Measurements from ENCODE around the gene TTC28. TPM values are rescaled to one million over a fixed set of nuclear protein-coding genes. Genes with fewer than 3 reads are reported as not detected.

Gene TTC28
- polyA plus RNA-seq, 1 donor from 2014 or later, result 14.8 TPM

DNA sequence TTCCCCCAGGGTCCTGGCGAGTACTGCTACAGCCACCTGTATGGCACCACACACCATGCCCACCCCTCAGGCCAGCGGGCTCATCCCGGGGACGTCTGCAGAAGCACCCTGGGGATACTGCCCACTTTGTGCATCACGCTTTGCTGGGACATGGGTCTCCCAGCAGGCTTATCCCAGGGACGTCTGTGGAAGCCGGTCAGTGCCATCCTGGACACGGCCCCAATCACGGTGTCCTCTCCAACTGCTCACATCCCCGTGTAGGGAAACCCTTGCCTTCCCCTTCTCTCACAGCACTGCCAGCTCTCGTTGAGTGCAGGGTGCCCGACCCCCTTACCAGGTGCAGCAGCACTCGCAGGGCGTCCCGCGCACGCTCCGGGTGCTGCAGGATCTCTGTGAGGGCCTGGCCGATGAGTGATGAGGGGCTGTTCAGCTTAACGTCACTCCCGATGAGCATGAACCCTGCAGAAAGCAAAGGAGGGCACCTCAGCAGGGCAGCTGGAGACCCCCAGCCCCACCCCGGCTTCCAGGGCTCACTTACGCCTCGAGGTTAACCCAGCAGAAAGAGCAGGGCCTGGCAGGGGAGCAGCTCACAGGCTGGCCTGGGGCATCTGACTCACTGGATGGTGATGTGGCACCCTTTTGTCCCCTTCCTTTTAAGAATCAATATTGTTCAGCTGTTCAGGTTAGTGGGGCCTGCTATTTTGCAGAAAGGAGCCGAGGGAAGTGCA is 683.7 kb downstream of the TTC28 start:
- H3K27ac ChIP-seq (ENCODE audit: low read length), result no peak overlapping the region
- no peak overlapping the region for H3K9ac ChIP-seq (ENCODE audit: low read length)
- TF ChIP-seq, protein P1, sequence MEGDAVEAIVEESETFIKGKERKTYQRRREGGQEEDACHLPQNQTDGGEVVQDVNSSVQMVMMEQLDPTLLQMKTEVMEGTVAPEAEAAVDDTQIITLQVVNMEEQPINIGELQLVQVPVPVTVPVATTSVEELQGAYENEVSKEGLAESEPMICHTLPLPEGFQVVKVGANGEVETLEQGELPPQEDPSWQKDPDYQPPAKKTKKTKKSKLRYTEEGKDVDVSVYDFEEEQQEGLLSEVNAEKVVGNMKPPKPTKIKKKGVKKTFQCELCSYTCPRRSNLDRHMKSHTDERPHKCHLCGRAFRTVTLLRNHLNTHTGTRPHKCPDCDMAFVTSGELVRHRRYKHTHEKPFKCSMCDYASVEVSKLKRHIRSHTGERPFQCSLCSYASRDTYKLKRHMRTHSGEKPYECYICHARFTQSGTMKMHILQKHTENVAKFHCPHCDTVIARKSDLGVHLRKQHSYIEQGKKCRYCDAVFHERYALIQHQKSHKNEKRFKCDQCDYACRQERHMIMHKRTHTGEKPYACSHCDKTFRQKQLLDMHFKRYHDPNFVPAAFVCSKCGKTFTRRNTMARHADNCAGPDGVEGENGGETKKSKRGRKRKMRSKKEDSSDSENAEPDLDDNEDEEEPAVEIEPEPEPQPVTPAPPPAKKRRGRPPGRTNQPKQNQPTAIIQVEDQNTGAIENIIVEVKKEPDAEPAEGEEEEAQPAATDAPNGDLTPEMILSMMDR (IDR thresholded peaks at IDR 0.05; ENCODE audit: poor library complexity, severe bottlenecking), result no peak
- TF ChIP-seq MXI1 (conservative IDR thresholded peaks at IDR 0.05; ENCODE audit: poor library complexity, severe bottlenecking) (no peak), RAD21 (conservative IDR thresholded peaks at IDR 0.05) (no peak)
- H2AFZ ChIP-seq (ENCODE audit: low read depth, low read length), result no peak overlapping the region
- H3K79me2 ChIP-seq (replicated peaks; ENCODE audit: insufficient read depth, low read length), result no peaks in the 10 kb centered on the region
- H4K20me1 ChIP-seq (ENCODE audit: insufficient read depth), result no peaks in the 10 kb centered on the region
- H3K4me2 ChIP-seq (ENCODE audit: low read length), result no peak overlapping the region
- no peaks in the 10 kb centered on the region for H3K9me2 ChIP-seq (ENCODE audit: insufficient read depth, low read length)
- peaks cover 9% of the 10 kb centered on the region for H3K36me3 ChIP-seq (ENCODE audit: insufficient read depth, low read length)
- no peaks in the 10 kb centered on the region for H3K27me3 ChIP-seq (ENCODE audit: insufficient read depth, low read depth, low read length)
- no peaks in the 10 kb centered on the region for H3K9me3 ChIP-seq (ENCODE audit: low read length)
- no peak overlapping the region for H3K4me3 ChIP-seq (ENCODE audit: low read length)
- no peaks in the 10 kb centered on the region for H3F3A ChIP-seq (ENCODE audit: insufficient read depth, low read length, poor library complexity, severe bottlenecking)

DNA sequence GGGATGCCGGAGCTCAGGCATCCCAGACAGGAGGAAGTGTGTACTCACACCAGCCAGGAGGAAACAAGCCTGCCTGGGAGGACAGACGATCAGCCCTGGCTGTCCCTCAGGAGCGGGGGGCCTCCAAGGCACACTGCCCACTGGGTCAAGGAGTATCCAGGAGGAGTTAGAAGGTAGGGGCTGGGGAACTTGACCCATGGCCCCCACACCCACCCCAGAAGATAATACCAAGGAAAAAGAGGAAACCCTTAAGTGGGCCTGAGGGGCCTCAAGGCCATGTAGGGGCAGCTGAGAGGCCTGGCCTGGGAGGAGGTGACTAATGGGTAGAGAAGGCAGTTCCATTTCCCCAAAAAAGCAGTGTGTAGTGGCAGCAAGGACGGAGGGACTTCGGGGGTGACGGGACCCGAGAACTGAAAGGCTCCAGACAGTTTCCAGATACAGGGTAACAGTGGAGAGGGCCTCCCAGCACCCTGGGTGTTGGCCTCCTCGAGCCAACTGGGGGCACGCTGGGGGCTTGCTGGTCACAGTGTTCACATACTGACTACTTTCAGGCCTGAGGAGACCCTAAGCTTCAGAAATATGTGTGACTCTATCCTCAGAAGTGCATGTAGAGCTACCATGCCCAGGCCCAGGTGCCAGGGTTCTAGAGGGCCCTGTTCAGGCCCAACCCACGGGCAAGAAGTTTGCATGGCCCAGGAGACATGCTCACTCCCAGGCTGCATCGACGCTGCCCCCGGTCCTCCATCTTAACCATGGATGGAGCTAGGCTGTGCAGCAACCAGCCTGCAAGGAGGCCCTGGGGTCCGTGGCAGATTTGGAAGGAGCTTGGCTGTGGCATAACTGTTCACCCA is 684.9 kb downstream of the TTC28 start:
- H3K9me3 ChIP-seq (ENCODE audit: low read length), result no peaks in the 10 kb centered on the region
- H3K4me3 ChIP-seq (ENCODE audit: low read length), result no peak overlapping the region
- no peaks in the 10 kb centered on the region for H4K20me1 ChIP-seq (ENCODE audit: insufficient read depth)
- H3K9ac ChIP-seq (ENCODE audit: low read length), result no peak overlapping the region
- no peak overlapping the region for H3K4me2 ChIP-seq (ENCODE audit: low read length)
- H3K36me3 ChIP-seq (ENCODE audit: insufficient read depth, low read length), result peaks cover 9% of the 10 kb centered on the region
- H3F3A ChIP-seq (ENCODE audit: insufficient read depth, low read length, poor library complexity, severe bottlenecking), result no peaks in the 10 kb centered on the region
- no peak for TF ChIP-seq MXI1 (conservative IDR thresholded peaks at IDR 0.05; ENCODE audit: poor library complexity, severe bottlenecking)
- no peak overlapping the region for H2AFZ ChIP-seq (ENCODE audit: low read depth, low read length)
- H3K27me3 ChIP-seq (ENCODE audit: insufficient read depth, low read depth, low read length), result no peaks in the 10 kb centered on the region
- H3K9me2 ChIP-seq (ENCODE audit: insufficient read depth, low read length), result no peaks in the 10 kb centered on the region
- H3K27ac ChIP-seq (ENCODE audit: low read length), result no peak overlapping the region
- H3K79me2 ChIP-seq (replicated peaks; ENCODE audit: insufficient read depth, low read length), result no peaks in the 10 kb centered on the region

DNA sequence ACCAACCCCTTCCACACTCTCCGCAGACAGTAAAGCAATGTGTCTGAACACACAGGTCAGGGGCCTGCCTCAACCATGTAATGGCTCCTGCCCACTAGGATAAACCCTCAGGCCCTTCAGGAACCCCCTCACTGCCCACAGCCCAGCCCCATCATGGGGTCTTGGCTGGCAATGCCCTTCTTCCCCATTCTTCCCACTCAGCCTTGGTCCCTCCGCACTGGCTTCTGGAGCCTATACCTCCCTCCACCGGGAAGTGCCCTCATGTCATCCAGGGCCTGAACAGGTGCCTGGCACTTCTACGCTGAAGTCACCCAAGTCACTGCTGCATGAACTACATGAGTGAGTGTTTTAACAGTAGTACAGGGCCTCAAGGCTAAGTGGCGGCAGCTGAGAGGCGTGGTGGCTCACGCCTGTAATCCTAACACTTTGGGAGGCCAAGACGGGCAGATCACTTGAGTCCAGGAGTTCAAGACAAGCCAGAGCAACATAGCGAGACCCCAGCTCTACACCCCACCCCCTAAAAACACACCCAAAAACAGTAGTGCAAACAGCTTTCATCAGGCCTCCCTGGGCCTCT is 685.8 kb downstream of the TTC28 start:
- Histone ChIP-seq H2AFZ (ENCODE audit: low read depth, low read length) (no peak overlapping the region), H3K9me2 (ENCODE audit: insufficient read depth, low read length) (no peaks in the 10 kb centered on the region), H3K36me3 (ENCODE audit: insufficient read depth, low read length) (peaks cover 9% of the 10 kb centered on the region), H3K4me2 (ENCODE audit: low read length) (no peak overlapping the region), H3F3A (ENCODE audit: insufficient read depth, low read length, poor library complexity, severe bottlenecking) (no peaks in the 10 kb centered on the region), H4K20me1 (ENCODE audit: insufficient read depth) (no peaks in the 10 kb centered on the region), H3K9ac (ENCODE audit: low read length) (no peak overlapping the region), H3K4me3 (ENCODE audit: low read length) (no peak overlapping the region), H3K79me2 (replicated peaks; ENCODE audit: insufficient read depth, low read length) (no peaks in the 10 kb centered on the region), H3K27me3 (ENCODE audit: insufficient read depth, low read depth, low read length) (no peaks in the 10 kb centered on the region), H3K9me3 (ENCODE audit: low read length) (no peaks in the 10 kb centered on the region), H3K27ac (ENCODE audit: low read length) (no peak overlapping the region)
- TF ChIP-seq SMC3 (conservative IDR thresholded peaks at IDR 0.05; ENCODE audit: poor library complexity) (no peak), TAF1 (IDR thresholded peaks at IDR 0.05; ENCODE audit: low read depth) (no peak)

Measured in neural cell (in vitro differentiated cells).